ENCODE data around the gene NFATC3.

DNA sequence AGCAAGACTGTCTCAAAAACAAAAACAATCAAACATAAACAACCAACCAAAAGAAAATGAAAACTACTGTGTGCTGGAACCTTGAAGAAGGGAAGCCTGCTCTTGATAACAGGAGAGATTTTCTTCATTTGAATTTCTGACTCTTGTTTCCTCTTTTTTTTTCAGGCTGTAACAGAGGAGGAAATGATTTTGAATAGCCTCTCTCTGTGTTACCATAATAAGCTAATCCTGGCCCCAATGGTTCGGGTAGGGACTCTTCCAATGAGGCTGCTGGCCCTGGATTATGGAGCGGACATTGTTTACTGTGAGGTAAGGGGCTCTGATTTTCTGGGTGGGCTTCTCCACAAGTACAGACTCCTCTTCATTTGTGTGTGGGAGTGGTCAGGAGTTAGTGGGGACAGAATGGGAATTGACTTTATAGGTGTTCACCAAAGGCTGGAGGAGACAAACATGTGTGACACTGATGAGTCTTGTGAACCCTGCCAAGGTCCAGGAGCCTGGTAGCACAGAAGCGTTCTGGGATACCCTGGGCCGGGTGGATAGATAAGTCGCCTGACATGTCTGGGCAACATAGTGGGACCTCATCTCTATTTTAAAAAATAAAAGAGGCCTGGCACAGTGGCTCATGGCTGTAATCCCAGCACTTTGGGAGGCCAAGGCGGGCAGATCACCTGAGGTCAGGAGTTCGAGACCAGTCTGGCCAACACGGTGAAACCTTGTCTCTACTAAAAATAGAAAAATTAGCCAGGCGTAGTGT, 47.2 kb upstream of the NFATC3 start:
- TF ChIP-seq CTCF (IDR thresholded peaks at IDR 0.05; ENCODE audit: low read length) (no peak), EZH2 (IDR thresholded peaks at IDR 0.05; ENCODE audit: borderline replicate concordance, low read length) (no peak)
